HUES6 (cell line): ENCODE data around the gene MUC5AC.

Source experiments
- H3K27ac ChIP-seq: 2 replicates; pipeline ENCODE4 v1.7.0; 2013; ENCODE audit warnings: low read depth, mild to moderate bottlenecking, low read length, inconsistent platforms
- H3K27me3 ChIP-seq: 2 replicates; pipeline ENCODE4 v1.6.1; 2013; ENCODE audit warnings: low read length; ENCODE audit not compliant: control insufficient read depth, insufficient read depth
- H3K36me3 ChIP-seq: 2 replicates; pipeline ENCODE4 v1.6.1; 2013; ENCODE audit warnings: low read length; ENCODE audit not compliant: control insufficient read depth, insufficient read depth
- H3K4me1 ChIP-seq: 2 replicates; pipeline ENCODE4 v1.6.1; 2013; ENCODE audit warnings: low read length; ENCODE audit not compliant: control insufficient read depth, insufficient read depth
- H3K4me3 ChIP-seq: 2 replicates; pipeline ENCODE4 v1.5.1; 2013; ENCODE audit warnings: low read depth, low read length
- H3K9ac ChIP-seq: one replicate; pipeline ENCODE4 v1.6.1; 2013; ENCODE audit warnings: mild to moderate bottlenecking, low read length
- H3K9me3 ChIP-seq: 2 replicates; pipeline ENCODE4 v1.6.1; 2013; ENCODE audit warnings: low read depth, low read length; ENCODE audit not compliant: control insufficient read depth, insufficient read depth

Gene MUC5AC

DNA sequence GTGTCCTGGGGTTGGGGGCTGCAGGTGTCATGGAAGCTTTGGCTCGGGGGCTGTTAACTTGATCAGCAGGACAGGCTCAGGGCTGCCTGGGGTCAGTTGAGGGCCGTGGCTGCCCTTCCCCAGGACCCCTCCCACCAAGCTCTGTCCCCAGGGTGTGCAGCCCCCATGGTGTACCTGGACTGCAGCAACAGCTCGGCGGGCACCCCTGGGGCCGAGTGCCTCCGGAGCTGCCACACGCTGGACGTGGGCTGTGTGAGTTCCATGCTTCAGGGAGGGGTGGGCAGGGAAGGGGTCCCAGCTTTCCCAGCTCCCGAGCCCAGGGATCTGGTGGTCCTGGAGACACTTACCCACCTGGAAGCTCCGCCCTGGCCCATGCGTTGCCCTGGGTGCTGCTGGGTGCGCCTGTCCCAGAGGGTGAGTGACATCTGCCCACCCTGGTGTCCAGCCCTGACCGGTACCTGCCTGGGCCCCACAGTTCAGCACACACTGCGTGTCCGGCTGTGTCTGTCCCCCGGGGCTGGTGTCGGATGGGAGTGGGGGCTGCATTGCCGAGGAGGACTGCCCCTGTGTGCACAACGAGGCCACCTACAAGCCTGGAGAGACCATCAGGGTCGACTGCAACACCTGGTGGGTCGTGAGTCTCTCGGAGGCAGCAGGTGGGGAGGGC lies 76.4 kb downstream of the MUC5AC start:
- Histone ChIP-seq H3K4me1 (no peaks in the 10 kb centered on the region), H3K4me3 (no peak overlapping the region), H3K36me3 (no peaks in the 10 kb centered on the region), H3K9me3 (no peaks in the 10 kb centered on the region), H3K27me3 (no peaks in the 10 kb centered on the region), H3K27ac (no peak overlapping the region), H3K9ac (no peak overlapping the region)

DNA sequence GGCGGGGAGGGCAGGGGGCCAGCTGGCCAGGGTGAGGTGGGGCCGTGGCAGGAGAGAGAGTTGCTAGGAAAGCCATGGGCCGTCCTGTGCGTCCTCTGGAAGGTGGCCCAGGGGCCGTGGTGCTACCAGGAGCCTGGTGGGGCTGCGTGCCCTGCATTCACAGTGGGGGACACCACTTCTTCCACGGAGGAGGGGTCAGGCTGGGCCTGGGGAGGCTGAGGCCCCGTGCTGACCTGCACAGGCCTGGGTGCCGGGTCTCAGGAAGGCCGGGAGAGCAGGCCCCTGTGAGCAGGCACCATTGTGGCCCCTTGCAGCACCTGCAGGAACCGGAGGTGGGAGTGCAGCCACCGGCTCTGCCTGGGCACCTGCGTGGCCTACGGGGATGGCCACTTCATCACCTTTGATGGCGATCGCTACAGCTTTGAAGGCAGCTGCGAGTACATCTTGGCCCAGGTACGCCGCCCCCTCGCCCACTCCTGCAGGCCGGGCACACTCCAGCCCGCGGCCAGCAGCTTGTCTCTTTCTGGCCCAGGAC lies 77.1 kb downstream of the MUC5AC start:
- no peak overlapping the region for H3K9ac ChIP-seq
- no peaks in the 10 kb centered on the region for H3K9me3 ChIP-seq
- H3K27me3 ChIP-seq = no peaks in the 10 kb centered on the region
- H3K4me3 ChIP-seq = no peak overlapping the region
- no peaks in the 10 kb centered on the region for H3K4me1 ChIP-seq
- H3K27ac ChIP-seq = no peak overlapping the region
- no peaks in the 10 kb centered on the region for H3K36me3 ChIP-seq

DNA sequence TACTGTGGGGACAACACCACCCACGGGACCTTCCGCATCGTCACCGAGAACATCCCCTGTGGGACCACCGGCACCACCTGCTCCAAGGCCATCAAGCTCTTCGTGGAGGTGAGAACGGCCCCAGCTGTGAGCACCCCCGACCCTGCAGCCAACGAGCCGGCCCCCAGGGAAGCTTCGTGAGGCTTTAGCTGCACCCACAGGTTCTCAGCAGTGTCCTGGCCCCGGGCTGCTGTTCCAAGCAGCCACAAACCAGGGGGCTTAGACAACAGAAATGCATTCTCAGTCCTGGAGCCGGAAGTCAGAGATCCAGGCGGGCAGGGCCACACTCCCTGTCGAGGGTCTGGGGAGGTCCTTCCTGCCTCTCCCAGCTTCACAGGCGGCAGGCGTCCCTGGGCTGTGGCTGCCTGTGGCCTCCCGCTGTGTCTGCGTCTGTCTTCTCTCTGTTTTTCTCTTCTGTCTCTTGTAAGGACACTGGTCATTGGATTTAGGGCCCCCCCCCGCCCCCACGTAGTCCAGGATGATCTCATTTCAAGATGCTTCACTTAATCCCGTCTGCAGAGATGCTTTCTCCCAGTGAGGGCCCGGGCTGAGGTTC lies 77.7 kb downstream of the MUC5AC start:
- no peaks in the 10 kb centered on the region for H3K36me3 ChIP-seq
- H3K27me3 ChIP-seq = no peaks in the 10 kb centered on the region
- H3K4me1 ChIP-seq = no peaks in the 10 kb centered on the region
- no peak overlapping the region for H3K9ac ChIP-seq
- no peak overlapping the region for H3K4me3 ChIP-seq
- H3K27ac ChIP-seq = no peak overlapping the region
- H3K9me3 ChIP-seq = no peaks in the 10 kb centered on the region

DNA sequence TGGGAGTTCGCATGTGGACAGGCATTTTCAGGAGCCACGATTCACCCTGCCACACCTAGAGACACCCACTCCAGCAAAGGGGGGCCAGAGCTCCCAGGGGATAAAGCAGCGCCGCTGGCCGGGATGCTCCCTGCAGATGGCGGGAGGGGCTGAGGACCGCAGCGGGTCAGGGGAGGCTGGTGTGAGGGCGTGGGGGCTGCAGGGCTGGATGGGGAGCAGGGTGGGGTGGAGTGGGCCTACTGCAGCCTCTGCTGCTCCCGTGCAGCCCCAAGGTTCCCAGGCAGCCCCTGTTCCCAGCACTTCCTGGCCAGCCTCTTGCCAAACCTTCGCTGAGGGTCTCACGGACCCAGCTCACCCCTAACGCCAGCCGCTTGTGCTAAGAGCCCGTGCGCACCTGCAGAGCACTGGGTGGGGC lies 78.2 kb downstream of the MUC5AC start:
- H3K36me3 ChIP-seq = no peaks in the 10 kb centered on the region
- H3K4me3 ChIP-seq = no peak overlapping the region
- no peak overlapping the region for H3K27ac ChIP-seq
- H3K9ac ChIP-seq = no peak overlapping the region
- no peaks in the 10 kb centered on the region for H3K27me3 ChIP-seq
- no peaks in the 10 kb centered on the region for H3K4me1 ChIP-seq
- H3K9me3 ChIP-seq = no peaks in the 10 kb centered on the region

DNA sequence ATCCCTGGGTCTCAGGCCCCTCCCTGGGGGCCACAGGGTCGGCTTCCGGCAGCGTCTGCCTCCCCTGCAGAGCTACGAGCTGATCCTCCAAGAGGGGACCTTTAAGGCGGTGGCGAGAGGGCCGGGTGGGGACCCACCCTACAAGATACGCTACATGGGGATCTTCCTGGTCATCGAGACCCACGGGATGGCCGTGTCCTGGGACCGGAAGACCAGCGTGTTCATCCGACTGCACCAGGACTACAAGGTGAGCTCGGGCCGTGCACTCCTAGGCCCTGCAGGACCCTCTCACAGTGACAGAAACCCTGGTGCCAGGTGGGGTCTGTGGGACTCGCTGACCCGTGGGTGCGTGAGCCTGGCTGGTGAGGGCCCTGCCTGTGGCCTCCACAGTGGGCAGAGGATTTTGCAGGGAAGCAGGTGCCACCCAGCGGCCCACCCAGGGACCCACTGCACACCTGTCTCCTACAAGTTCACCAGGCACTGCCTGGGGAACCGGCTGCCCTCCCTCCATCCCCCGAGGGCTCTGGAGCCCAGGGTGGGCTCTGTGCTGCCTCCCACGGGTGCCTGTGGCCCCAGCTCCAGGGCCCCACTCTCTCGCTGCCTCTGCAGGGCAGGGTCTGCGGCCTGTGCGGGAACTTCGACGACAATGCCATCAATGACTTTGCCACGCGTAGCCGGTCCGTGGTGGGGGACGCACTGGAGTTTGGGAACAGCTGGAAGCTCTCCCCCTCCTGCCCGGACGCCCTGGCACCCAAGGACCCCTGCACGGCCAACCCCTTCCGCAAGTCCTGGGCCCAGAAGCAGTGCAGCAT lies 78.8 kb downstream of the MUC5AC start:
- Histone ChIP-seq H3K4me1 (no peaks in the 10 kb centered on the region), H3K27me3 (no peaks in the 10 kb centered on the region), H3K9me3 (no peaks in the 10 kb centered on the region), H3K36me3 (no peaks in the 10 kb centered on the region), H3K9ac (no peak overlapping the region), H3K4me3 (no peak overlapping the region), H3K27ac (no peak overlapping the region)

DNA sequence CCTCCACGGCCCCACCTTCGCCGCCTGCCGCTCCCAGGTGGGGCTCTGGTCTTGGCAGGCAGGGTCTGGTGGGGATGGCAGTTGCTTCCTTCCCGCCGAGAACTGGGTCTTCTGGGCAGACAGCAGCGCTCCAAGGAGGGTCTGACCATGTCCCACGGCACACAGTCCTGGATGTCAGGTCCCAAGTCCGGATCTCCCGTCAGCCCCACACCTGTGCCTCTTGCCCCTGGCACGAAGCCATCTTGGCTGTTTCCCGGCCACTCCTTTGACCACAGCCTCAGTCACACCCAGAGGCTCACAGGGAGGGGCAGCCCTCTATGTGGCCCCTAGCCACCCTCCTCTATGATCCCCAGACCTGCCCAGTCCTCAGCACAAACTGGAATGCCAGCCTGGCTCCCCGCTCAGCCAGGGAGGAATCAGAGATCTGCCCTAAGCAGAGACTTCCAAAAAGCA lies 79.4 kb downstream of the MUC5AC start:
- Histone ChIP-seq H3K4me3 (no peak overlapping the region), H3K9ac (no peak overlapping the region), H3K27ac (no peak overlapping the region), H3K4me1 (no peaks in the 10 kb centered on the region), H3K36me3 (no peaks in the 10 kb centered on the region), H3K9me3 (peaks cover 4% of the 10 kb centered on the region; the same call in 1 of the 2 replicates), H3K27me3 (no peaks in the 10 kb centered on the region)

DNA sequence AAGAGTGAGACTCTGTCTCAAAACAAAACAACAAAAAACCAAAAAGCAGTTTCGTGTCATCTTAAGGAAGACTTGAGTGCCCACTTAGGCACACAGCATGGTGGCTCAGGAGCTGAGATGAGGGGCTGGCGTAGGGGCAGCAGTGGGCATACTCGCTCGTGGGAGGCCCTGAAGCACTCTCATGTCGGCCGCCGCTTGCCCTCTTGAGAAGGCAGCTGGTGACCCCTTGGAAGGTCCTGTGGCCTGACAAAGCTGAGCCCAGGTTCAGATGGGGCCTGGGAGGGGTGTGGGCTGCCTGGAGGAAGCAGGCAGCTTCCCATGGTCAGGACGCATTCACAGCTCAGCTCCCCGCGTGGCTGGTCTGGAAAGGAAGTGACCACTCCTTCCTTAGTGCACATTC lies 80.1 kb downstream of the MUC5AC start:
- Histone ChIP-seq H3K9ac (no peak overlapping the region), H3K9me3 (peaks cover 6% of the 10 kb centered on the region; the same call in 1 of the 2 replicates), H3K27me3 (no peaks in the 10 kb centered on the region)

DNA sequence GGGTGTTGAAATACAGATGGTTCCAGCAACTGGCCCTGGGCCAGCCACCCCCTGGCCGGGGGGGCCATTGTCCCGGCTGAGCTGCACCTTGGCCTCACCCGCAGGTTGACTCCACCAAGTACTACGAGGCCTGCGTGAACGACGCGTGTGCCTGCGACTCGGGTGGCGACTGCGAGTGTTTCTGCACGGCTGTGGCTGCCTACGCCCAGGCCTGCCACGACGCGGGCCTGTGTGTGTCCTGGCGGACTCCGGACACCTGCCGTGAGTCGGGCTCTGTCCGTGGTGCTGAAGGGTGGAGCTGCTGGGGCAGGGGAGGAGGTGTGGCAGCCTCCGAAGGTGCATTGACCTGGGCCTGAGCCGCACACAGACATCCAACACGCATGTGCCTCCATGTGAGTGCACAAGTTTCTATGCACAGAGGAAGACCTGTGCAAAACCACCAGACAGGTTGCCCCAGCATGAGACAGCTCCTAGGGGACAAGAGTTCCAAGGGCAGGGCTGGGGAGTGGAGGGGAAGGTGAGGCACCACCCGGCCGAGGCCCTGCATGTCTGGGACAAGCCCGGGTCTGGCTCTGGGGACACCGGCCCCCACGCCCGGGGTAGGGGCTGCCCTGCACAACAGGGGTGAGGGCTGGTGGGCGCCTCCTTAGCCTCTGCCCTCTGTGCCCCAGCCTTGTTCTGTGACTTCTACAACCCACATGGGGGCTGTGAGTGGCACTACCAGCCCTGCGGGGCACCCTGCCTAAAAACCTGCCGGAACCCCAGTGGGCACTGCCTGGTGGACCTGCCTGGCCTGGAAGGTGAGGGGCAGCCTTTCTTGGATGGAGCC lies 81.2 kb downstream of the MUC5AC start:
- Histone ChIP-seq H3K27ac (no peak overlapping the region), H3K4me1 (no peaks in the 10 kb centered on the region)

More for the DNA sequence above, 80.1 kb downstream of the MUC5AC start:
- no peaks in the 10 kb centered on the region for H3K36me3 ChIP-seq
- H3K4me1 ChIP-seq = no peaks in the 10 kb centered on the region
- no peak overlapping the region for H3K27ac ChIP-seq
- H3K4me3 ChIP-seq = no peak overlapping the region

DNA sequence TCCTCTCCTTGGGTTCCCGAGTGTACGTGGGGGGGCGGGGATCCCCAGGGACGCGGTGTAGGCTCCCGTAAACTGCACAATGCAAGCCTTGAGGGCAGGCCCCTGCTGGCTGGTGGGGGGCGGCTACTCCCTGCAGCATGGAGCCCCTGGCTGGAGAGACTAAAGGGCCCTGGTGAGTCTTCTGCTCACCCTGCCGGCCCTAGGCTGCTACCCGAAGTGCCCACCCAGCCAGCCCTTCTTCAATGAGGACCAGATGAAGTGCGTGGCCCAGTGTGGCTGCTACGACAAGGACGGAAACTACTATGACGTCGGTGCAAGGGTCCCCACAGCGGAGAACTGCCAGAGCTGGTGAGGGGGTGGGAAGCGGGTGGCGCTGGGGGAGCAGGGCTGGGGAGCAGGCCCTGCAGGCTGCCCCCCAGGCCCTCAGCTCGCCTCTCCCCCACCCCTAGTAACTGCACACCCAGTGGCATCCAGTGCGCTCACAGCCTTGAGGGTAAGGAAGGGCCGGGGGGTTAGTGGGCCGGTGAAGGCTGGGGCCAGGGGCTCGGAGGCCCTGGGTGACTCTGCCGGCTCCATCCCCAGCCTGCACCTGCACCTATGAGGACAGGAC lies 81.9 kb downstream of the MUC5AC start:
- no peak overlapping the region for H3K27ac ChIP-seq
- no peaks in the 10 kb centered on the region for H3K36me3 ChIP-seq
- no peak overlapping the region for H3K9ac ChIP-seq

More for the DNA sequence above, 81.2 kb downstream of the MUC5AC start:
- H3K9ac ChIP-seq = no peak overlapping the region
- no peaks in the 10 kb centered on the region for H3K36me3 ChIP-seq
- no peaks in the 10 kb centered on the region for H3K27me3 ChIP-seq
- peaks cover 10% of the 10 kb centered on the region; the same call in 1 of the 2 replicates for H3K9me3 ChIP-seq
- H3K4me3 ChIP-seq = no peak overlapping the region

DNA sequence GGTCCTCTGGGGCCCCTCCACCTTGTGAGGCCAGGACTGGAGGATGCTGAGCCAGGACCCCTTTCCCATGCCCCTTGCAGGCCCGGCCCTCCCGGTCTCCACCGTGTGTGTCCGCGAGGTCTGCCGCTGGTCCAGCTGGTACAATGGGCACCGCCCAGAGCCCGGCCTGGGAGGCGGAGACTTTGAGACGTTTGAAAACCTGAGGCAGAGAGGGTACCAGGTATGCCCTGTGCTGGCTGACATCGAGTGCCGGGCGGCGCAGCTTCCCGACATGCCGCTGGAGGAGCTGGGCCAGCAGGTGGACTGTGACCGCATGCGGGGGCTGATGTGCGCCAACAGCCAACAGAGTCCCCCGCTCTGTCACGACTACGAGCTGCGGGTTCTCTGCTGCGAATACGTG lies 83.0 kb downstream of the MUC5AC start:
- Histone ChIP-seq H3K4me1 (no peaks in the 10 kb centered on the region), H3K9me3 (peaks cover 11% of the 10 kb centered on the region; the same call in 1 of the 2 replicates), H3K27me3 (no peaks in the 10 kb centered on the region), H3K9ac (no peak overlapping the region), H3K4me3 (no peak overlapping the region), H3K36me3 (no peaks in the 10 kb centered on the region), H3K27ac (no peak overlapping the region)

More for the DNA sequence above, 81.9 kb downstream of the MUC5AC start:
- Histone ChIP-seq H3K9me3 (peaks cover 10% of the 10 kb centered on the region; the same call in 1 of the 2 replicates), H3K4me3 (no peak overlapping the region), H3K27me3 (no peaks in the 10 kb centered on the region), H3K4me1 (no peaks in the 10 kb centered on the region)
